HepG2 (cell line): ENCODE data around the gene PPME1. TPM values are rescaled to one million over a fixed set of nuclear protein-coding genes. Genes with fewer than 3 reads are reported as not detected.

Experiments used
- ATAC-seq: fragments of 200-7000 bp; cut with Tn5 transposase; 3 replicates; pipeline ENCODE4 v1.9.1; 2020; ENCODE audit warnings: mild to moderate bottlenecking, moderate library complexity
- BruUV-seq: library from RNA; stranded (reverse); fragments of 400-500 nt; replicated peaks from 2 replicates; lab custom pipeline; 2021; lab: Mats Ljungman, UMichigan
- CTCF ChIA-PET: fragments of 300-600 bp; formaldehyde crosslinking; extraction: SDS; loops from one replicate; lab custom pipeline; 2021; ENCODE audit warnings: low total read pairs, inconsistent platforms, low intra/inter-chr PET ratio; lab: Yijun Ruan, JAX
- POLR2A ChIA-PET: fragments of 350-600 bp; sonication (Branson Sonifier 250); formaldehyde crosslinking; loops from one replicate; lab custom pipeline; 2020; ENCODE audit warnings: antibody characterized with exemption, inconsistent platforms; lab: Yijun Ruan, JAX
- DNase-seq: peaks from one replicate; pipeline ENCODE4 v3.0.0-alpha.2; 2015; ENCODE audit warnings: low spot score
- FAIRE-seq: peaks from 3 replicates; lab custom pipeline; 2011; peaks lifted over from hg19 to GRCh38; lab: Jason Lieb, UNC
- H2AFZ ChIP-seq: one replicate; pipeline ENCODE4 v1.6.1; 2011; ENCODE audit warnings: low read length, inconsistent platforms
- H3K27ac ChIP-seq: fragments of 300-600 bp; 3 replicates; pipeline ENCODE4 v1.8.0; 2011; ENCODE audit warnings: mixed run types, mild to moderate bottlenecking, mixed read lengths, low read length, inconsistent platforms; ENCODE audit not compliant: insufficient read depth; ENCODE audit errors: extremely low read length
- H3K27me3 ChIP-seq, 2 experiments: fragments of 200-600 bp in 1 of 2; 2 replicates in 1 of 2; 3 replicates in 1 of 2; pipeline versions ENCODE4 v1.6.0 to v1.8.0; 2011; ENCODE audit warnings: low read length in 2 of 2, mild to moderate bottlenecking in 2 of 2, moderate library complexity in 2 of 2, inconsistent platforms in 1 of 2; ENCODE audit not compliant: insufficient read depth in 2 of 2, control insufficient read depth in 1 of 2
- H3K36me3 ChIP-seq, 2 experiments: fragments of 200-600 bp in 1 of 2; replicated peaks in 1 of 2; 2 replicates in 1 of 2; 3 replicates in 1 of 2; pipeline versions ENCODE4 v1.5.1 to v1.8.0; 2011; ENCODE audit warnings: low read length in 2 of 2, inconsistent platforms in 1 of 2; ENCODE audit not compliant: insufficient read depth in 2 of 2, control insufficient read depth in 1 of 2
- H3K4me1 ChIP-seq: 2 replicates; pipeline ENCODE4 v1.5.1; 2012; ENCODE audit warnings: low read length, inconsistent platforms; ENCODE audit not compliant: insufficient read depth
- H3K4me2 ChIP-seq: 2 replicates; pipeline ENCODE4 v1.6.0; 2011; ENCODE audit warnings: low read depth, low read length, inconsistent platforms
- H3K4me3 ChIP-seq, 3 experiments: fragments of 200-600 bp in 1 of 3; sonication (generic), shearing (Covaris generic) in 1 of 3; replicated peaks in 1 of 3; 2 replicates each; pipeline ENCODE4 v1.5.1; 2011 to 2016; ENCODE audit warnings: low read length in 3 of 3, inconsistent platforms in 2 of 3, low read depth in 2 of 3, mild to moderate bottlenecking in 2 of 3, control low read depth in 1 of 3, mixed read lengths in 1 of 3; ENCODE audit not compliant: insufficient read depth in 1 of 3
- H3K79me2 ChIP-seq: one replicate; pipeline ENCODE4 v1.6.1; 2011; ENCODE audit warnings: low read length, inconsistent platforms; ENCODE audit not compliant: insufficient read depth
- H3K9ac ChIP-seq: 2 replicates; pipeline ENCODE4 v1.6.0; 2011; ENCODE audit warnings: mild to moderate bottlenecking, low read depth, low read length, inconsistent platforms; ENCODE audit not compliant: insufficient read depth
- H3K9me3 ChIP-seq: 2 replicates; pipeline ENCODE4 v1.5.1; 2012; ENCODE audit warnings: mild to moderate bottlenecking, low read length
- H4K20me1 ChIP-seq: 2 replicates; pipeline ENCODE4 v1.6.0; 2011; ENCODE audit warnings: inconsistent platforms, mild to moderate bottlenecking, low read length, moderate library complexity; ENCODE audit not compliant: insufficient read depth
- ARNTL ChIP-seq: sonication (generic); formaldehyde crosslinking; IDR thresholded peaks from 2 replicates; pipeline ENCODE4 v1.4.0; 2020; ENCODE audit warnings: mild to moderate bottlenecking, missing genetic modification reagents
- ATF1 ChIP-seq: IDR thresholded peaks from 2 replicates; pipeline ENCODE4 v1.6.1; 2016; ENCODE audit warnings: mild to moderate bottlenecking, control low read depth
- CC2D1A ChIP-seq: sonication (generic); formaldehyde crosslinking; IDR thresholded peaks from 2 replicates; pipeline ENCODE4 v1.8.1; 2023; ENCODE audit warnings: mild to moderate bottlenecking, missing genetic modification reagents
- FOXP1 ChIP-seq, 2 experiments: fragments of 450-650 bp in 1 of 2; IDR thresholded peaks; 2 replicates each; pipeline ENCODE4 v1.6.1; 2017 to 2018; ENCODE audit warnings: antibody characterized with exemption in 1 of 2
- HMG20A ChIP-seq: IDR thresholded peaks from 2 replicates; pipeline ENCODE4 v1.6.1; 2016; ENCODE audit warnings: borderline replicate concordance
- KLF6 ChIP-seq: IDR thresholded peaks from 2 replicates; pipeline ENCODE4 v1.8.0; 2016; ENCODE audit warnings: missing biosample characterization, missing genetic modification reagents
- SCMH1 ChIP-seq: sonication (generic); formaldehyde crosslinking; IDR thresholded peaks from 2 replicates; pipeline ENCODE4 v1.9.0; 2021; ENCODE audit warnings: missing genetic modification reagents, mild to moderate bottlenecking, borderline replicate concordance
- SMAD1 ChIP-seq: sonication (generic); formaldehyde crosslinking; IDR thresholded peaks from 2 replicates; pipeline ENCODE4 v1.4.0; 2020; ENCODE audit warnings: missing genetic modification reagents, low read depth, mild to moderate bottlenecking, borderline replicate concordance
- SP140L ChIP-seq: sonication (generic); formaldehyde crosslinking; IDR thresholded peaks from 2 replicates; pipeline ENCODE4 v1.4.0; 2020; ENCODE audit warnings: missing genetic modification reagents, borderline replicate concordance
- TBX3 ChIP-seq: fragments of 450-650 bp; IDR thresholded peaks from 2 replicates; pipeline ENCODE4 v1.6.1; 2017; ENCODE audit warnings: antibody characterized with exemption, mild to moderate bottlenecking, inconsistent platforms, borderline replicate concordance
- ZFX ChIP-seq: sonication (generic); formaldehyde crosslinking; IDR thresholded peaks from 2 replicates; pipeline ENCODE4 v1.4.0; 2020; ENCODE audit warnings: mild to moderate bottlenecking, low read depth, missing genetic modification reagents, moderate library complexity
- ZNF329 ChIP-seq: sonication (generic); formaldehyde crosslinking; IDR thresholded peaks from 2 replicates; pipeline ENCODE4 v1.9.0; 2021; ENCODE audit warnings: low read depth, mild to moderate bottlenecking, missing genetic modification reagents
- ZNF33B ChIP-seq: sonication (generic); formaldehyde crosslinking; IDR thresholded peaks from 2 replicates; pipeline ENCODE4 v1.5.1; 2020; ENCODE audit warnings: mild to moderate bottlenecking, missing genetic modification reagents
- ZNF354B ChIP-seq: sonication (generic); formaldehyde crosslinking; IDR thresholded peaks from 2 replicates; pipeline ENCODE4 v1.8.0; 2022; ENCODE audit warnings: mild to moderate bottlenecking, missing genetic modification reagents
- ZNF570 ChIP-seq: sonication (generic); formaldehyde crosslinking; IDR thresholded peaks from 2 replicates; pipeline ENCODE4 v1.4.0; 2020; ENCODE audit warnings: mild to moderate bottlenecking, missing genetic modification reagents, borderline replicate concordance
- ZSCAN29 ChIP-seq: sonication (generic); formaldehyde crosslinking; conservative IDR thresholded peaks from 2 replicates; pipeline ENCODE4 v1.4.0; 2020; ENCODE audit warnings: mild to moderate bottlenecking, missing genetic modification reagents
- WGBS: methylation state at CpG from one replicate; pipeline ENCODE4 v1.1.6; 2017; ENCODE audit warnings: low lambda C conversion rate; 5-methylcytosine and 5-hydroxymethylcytosine counted together
- in situ Hi-C: cut with HindIII; loops from 2 replicates; pipeline ENCODE4 v1.10.0; 2017; ENCODE audit warnings: low pct_unique_long_range_greater_than_20kb; ENCODE audit not compliant: extremely low pct_ligation_motif_present
- intact Hi-C: fragments of 100-400 bp; cut with micrococcal nuclease; formaldehyde crosslinking; loops from one replicate; pipeline ENCODE4 v1.10.0; 2022; ENCODE audit not compliant: unreplicated experiment
- polyA plus RNA-seq, 8 experiments: library from polyadenylated mRNA; depleted of rRNA in 3 of 8; stranded (reverse) in 7 of 8; unstranded in 1 of 8; fragments of >200 nt; fragmentation: Illumina TruSeq in 4 of 8; extraction: Trizol in 4 of 8; gene quantifications; 2 replicates each; pipeline versions ENCODE4 v1.2.1 to v1.2.3, GENCODE V29; 2011 to 2016; ENCODE audit warnings: low read depth in 4 of 8, missing spikeins in 1 of 8, mixed read lengths in 1 of 8; ENCODE audit not compliant: insufficient read depth in 1 of 8
- total RNA-seq, 5 experiments: library from RNA; depleted of rRNA; stranded (reverse); fragments of >200 nt; fragmentation: Illumina TruSeq; extraction: Trizol; gene quantifications; 2 replicates each; pipeline ENCODE4 v1.2.3, GENCODE V29; 2016; ENCODE audit warnings: low read depth in 1 of 5
- TF ChIP-seq, protein P1 (sequence below): sonication (generic); formaldehyde crosslinking; IDR thresholded peaks from 2 replicates; pipeline ENCODE4 v1.5.1; 2020; ENCODE audit warnings: mild to moderate bottlenecking, missing genetic modification reagents, moderate library complexity
- TF ChIP-seq, protein P2 (sequence below): sonication (generic); formaldehyde crosslinking; IDR thresholded peaks from 2 replicates; pipeline ENCODE4 v1.4.0; 2020; ENCODE audit warnings: mild to moderate bottlenecking, low read depth, missing genetic modification reagents
- TF ChIP-seq, protein P3 (sequence below): sonication (generic); formaldehyde crosslinking; conservative IDR thresholded peaks from 2 replicates; pipeline ENCODE4 v1.4.0; 2020; ENCODE audit warnings: missing genetic modification reagents

Gene PPME1
- total and polyA plus RNA-seq, 2 of the 13 experiments (the other 11 are each of a cell fraction or from before 2014, with no cell fraction given): 31.3 to 56.0 TPM

DNA sequence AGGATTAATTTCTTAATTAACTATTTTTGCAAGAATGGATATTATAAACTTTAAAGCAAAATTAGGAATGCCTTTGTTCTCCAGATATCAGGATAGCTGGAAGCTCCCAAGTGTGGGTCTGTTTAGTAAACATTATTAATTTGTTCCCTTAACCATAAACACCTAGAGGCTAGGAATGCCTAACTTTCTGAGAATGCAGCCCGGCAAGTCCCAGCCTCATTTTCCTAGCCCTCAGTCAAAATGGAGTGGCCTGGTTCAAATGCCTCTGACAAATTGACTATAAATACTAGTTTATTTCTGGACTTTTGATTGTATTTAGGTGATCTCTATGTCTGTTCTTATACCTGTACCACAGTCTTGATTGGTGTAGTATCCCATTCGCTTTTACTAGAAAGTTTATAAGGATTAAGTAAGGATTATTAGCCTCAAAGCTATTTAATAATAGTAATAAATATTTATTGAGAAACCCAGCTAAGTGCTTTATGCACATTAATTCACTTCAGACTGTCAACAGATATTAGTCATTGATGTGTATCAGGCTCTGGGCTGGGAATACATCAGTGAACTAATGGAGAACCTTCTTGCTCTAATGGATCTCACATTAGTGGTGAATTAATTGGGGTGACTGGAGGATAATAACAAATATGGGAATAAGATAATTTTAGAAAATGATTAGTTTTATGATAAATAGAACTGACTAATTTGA, 25.8 kb downstream of the PPME1 start (continued):
- TF ChIP-seq, protein P1, sequence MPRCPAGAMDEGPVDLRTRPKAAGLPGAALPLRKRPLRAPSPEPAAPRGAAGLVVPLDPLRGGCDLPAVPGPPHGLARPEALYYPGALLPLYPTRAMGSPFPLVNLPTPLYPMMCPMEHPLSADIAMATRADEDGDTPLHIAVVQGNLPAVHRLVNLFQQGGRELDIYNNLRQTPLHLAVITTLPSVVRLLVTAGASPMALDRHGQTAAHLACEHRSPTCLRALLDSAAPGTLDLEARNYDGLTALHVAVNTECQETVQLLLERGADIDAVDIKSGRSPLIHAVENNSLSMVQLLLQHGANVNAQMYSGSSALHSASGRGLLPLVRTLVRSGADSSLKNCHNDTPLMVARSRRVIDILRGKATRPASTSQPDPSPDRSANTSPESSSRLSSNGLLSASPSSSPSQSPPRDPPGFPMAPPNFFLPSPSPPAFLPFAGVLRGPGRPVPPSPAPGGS: no peak
- TF ChIP-seq FOXP1 (IDR thresholded peaks at IDR 0.05) (no peak), FOXP1 (CRISPR knock-in tag; IDR thresholded peaks at IDR 0.05) (no peak), ZNF33B (CRISPR knock-in tag) (no peak), SCMH1 (CRISPR knock-in tag) (no peak), KLF6 (CRISPR knock-in tag) (no peak), SMAD1 (CRISPR knock-in tag) (no peak), ARNTL (no peak)

DNA sequence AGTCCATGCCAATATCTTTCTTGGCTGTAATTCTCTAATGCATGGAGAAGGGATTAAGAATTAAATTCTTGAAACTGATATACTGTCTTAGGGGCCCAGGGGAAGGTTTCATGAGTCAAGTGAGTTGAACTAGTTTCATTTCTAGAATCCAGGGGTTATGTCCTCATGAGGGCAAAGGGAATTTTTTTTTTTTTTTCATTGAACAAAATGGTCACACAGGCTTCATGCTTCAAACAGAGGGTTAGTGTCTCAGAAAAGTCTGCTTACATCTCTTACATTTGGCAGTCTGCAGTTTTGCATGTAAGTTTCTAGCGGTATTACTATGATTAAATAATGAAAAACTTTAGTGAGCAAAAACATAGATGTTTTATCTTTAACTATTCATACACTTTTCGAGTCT, 32.9 kb downstream of the PPME1 start:
- Histone ChIP-seq H2AFZ (no peak overlapping the region), H3K27ac (no peak overlapping the region), H3K9me3 (no peaks in the 10 kb centered on the region), H3K27me3 (no peaks in the 10 kb centered on the region), H3K4me3 (no peak overlapping the region), H3K79me2 (peaks cover 2% of the 10 kb centered on the region), H3K36me3 (peaks cover 7 to 34% of the 10 kb centered on the region in 2 experiments), H3K9ac (no peak overlapping the region), H3K4me2 (no peak overlapping the region), H3K4me1 (no peaks in the 10 kb centered on the region), H4K20me1 (no peaks in the 10 kb centered on the region)
- no peak for FAIRE-seq
- BruUV-seq: no TSS peak
- ChIA-PET CTCF (no interaction called here), POLR2A (no interaction called here)
- intact Hi-C loops (loop anchor here (5.0 kb wide), 1 partner anchor 502 kb away; no protein-coding TSS in a partner anchor), in situ Hi-C loops (no loop called here)
- no peak for ATAC-seq
- 98% methylated on average over 2 of the region's 2 CpGs for WGBS
- no peak for DNase-seq
- no peak for TF ChIP-seq HMG20A (CRISPR knock-in tag)
- TF ChIP-seq, protein P2, sequence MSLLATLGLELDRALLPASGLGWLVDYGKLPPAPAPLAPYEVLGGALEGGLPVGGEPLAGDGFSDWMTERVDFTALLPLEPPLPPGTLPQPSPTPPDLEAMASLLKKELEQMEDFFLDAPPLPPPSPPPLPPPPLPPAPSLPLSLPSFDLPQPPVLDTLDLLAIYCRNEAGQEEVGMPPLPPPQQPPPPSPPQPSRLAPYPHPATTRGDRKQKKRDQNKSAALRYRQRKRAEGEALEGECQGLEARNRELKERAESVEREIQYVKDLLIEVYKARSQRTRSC (CRISPR knock-in tag): no peak
- TF ChIP-seq ATF1 (CRISPR knock-in tag): no peak
- TF ChIP-seq CC2D1A (CRISPR knock-in tag): no peak
- TF ChIP-seq ZNF570 (CRISPR knock-in tag): no peak
- TF ChIP-seq ZNF329 (CRISPR knock-in tag): no peak
- TF ChIP-seq TBX3: no peak
- TF ChIP-seq ZSCAN29 (CRISPR knock-in tag): no peak
- TF ChIP-seq ZFX (CRISPR knock-in tag): no peak
- TF ChIP-seq SP140L (CRISPR knock-in tag): no peak
- TF ChIP-seq, protein P3, sequence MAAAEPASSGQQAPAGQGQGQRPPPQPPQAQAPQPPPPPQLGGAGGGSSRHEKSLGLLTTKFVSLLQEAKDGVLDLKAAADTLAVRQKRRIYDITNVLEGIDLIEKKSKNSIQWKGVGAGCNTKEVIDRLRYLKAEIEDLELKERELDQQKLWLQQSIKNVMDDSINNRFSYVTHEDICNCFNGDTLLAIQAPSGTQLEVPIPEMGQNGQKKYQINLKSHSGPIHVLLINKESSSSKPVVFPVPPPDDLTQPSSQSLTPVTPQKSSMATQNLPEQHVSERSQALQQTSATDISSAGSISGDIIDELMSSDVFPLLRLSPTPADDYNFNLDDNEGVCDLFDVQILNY (CRISPR knock-in tag): no peak
- TF ChIP-seq ZNF354B (CRISPR knock-in tag): no peak
